Chondrocyte (in vitro differentiated cells): Measurements from ENCODE around the gene NTMT1. TPM values are rescaled to one million over a fixed set of nuclear protein-coding genes. Genes with fewer than 3 reads are reported as not detected.

ENCODE experiments used
- DNase-seq: peaks from one replicate; pipeline ENCODE4 v3.0.0; 2021; ENCODE audit warnings: mixed read lengths, low spot score
- H3K27ac Mint-ChIP-seq: one replicate; pipeline ENCODE4 v1.8.0; 2021; ENCODE audit warnings: mild to moderate bottlenecking, moderate library complexity, mixed read lengths; ENCODE audit not compliant: unreplicated experiment
- H3K27me3 Mint-ChIP-seq: 2 replicates; pipeline ENCODE4 v1.8.0; 2021; ENCODE audit warnings: low read depth, mixed read lengths
- H3K36me3 Mint-ChIP-seq: 2 replicates; pipeline ENCODE4 v1.8.0; 2021; ENCODE audit warnings: low read depth, mixed read lengths
- H3K4me1 Mint-ChIP-seq: 2 replicates; pipeline ENCODE4 v1.8.0; 2021; ENCODE audit warnings: low read depth, mild to moderate bottlenecking, mixed read lengths
- H3K4me3 Mint-ChIP-seq: one replicate; pipeline ENCODE4 v1.8.0; 2021; ENCODE audit warnings: mild to moderate bottlenecking, moderate library complexity, mixed read lengths; ENCODE audit not compliant: unreplicated experiment
- H3K9me3 Mint-ChIP-seq: 2 replicates; pipeline ENCODE4 v1.8.0; 2021; ENCODE audit warnings: low read depth, mixed read lengths
- CTCF ChIP-seq: fragments of 200-600 bp; sonication (generic); IDR thresholded peaks from 2 replicates; pipeline ENCODE4 v1.5.0; 2021; ENCODE audit warnings: antibody characterized with exemption, mild to moderate bottlenecking, moderate library complexity
- total RNA-seq: library from RNA; stranded (reverse); gene quantifications from 3 replicates; pipeline ENCODE4 v1.2.1, GENCODE V29; 2021

NTMT1 gene
- total RNA-seq, 1 donor from 2014 or later, result 37.4 TPM

- no peak for DNase-seq
- H3K27me3 Mint-ChIP-seq, result no peaks in the 10 kb centered on the region
- peaks cover 22% of the 10 kb centered on the region for H3K4me1 Mint-ChIP-seq
- H3K27ac Mint-ChIP-seq, result no peak overlapping the region
- TF ChIP-seq CTCF, result no peak
- H3K9me3 Mint-ChIP-seq, result no peaks in the 10 kb centered on the region
- peak overlapping the region; percentile 22 for H3K4me3 Mint-ChIP-seq
- H3K36me3 Mint-ChIP-seq, result no peaks in the 10 kb centered on the region
Measured at GRCh38 chr9:129598089-129598596, 27.8 kb upstream of the NTMT1 start.

GRCh38 chr9:129601082-129601674 is 24.8 kb upstream of the NTMT1 start:
- no peaks in the 10 kb centered on the region for H3K9me3 Mint-ChIP-seq
- H3K4me3 Mint-ChIP-seq, result no peak overlapping the region
- no peak overlapping the region for H3K27ac Mint-ChIP-seq
- no peaks in the 10 kb centered on the region for H3K36me3 Mint-ChIP-seq
- DNase-seq, result no peak
- no peaks in the 10 kb centered on the region for H3K27me3 Mint-ChIP-seq
- TF ChIP-seq CTCF, result no peak
- peaks cover 14% of the 10 kb centered on the region for H3K4me1 Mint-ChIP-seq

GRCh38 chr9:129602598-129603415 is 23.2 kb upstream of the NTMT1 start:
- DNase-seq, result no peak
- H3K36me3 Mint-ChIP-seq, result no peaks in the 10 kb centered on the region
- H3K27ac Mint-ChIP-seq, result no peak overlapping the region
- no peak for TF ChIP-seq CTCF
- no peak overlapping the region for H3K4me3 Mint-ChIP-seq
- H3K27me3 Mint-ChIP-seq, result no peaks in the 10 kb centered on the region
- peaks cover 20% of the 10 kb centered on the region for H3K4me1 Mint-ChIP-seq
- H3K9me3 Mint-ChIP-seq, result no peaks in the 10 kb centered on the region

- peaks cover 30% of the 10 kb centered on the region for H3K4me1 Mint-ChIP-seq
- DNase-seq, result no peak
- no peaks in the 10 kb centered on the region for H3K27me3 Mint-ChIP-seq
- no peaks in the 10 kb centered on the region for H3K9me3 Mint-ChIP-seq
- no peaks in the 10 kb centered on the region for H3K36me3 Mint-ChIP-seq
- H3K4me3 Mint-ChIP-seq, result no peak overlapping the region
- H3K27ac Mint-ChIP-seq, result no peak overlapping the region
- TF ChIP-seq CTCF, result no peak
Measured at GRCh38 chr9:129604056-129604765, 21.8 kb upstream of the NTMT1 start.

GRCh38 chr9:129604766-129605163 is 21.2 kb upstream of the NTMT1 start:
- H3K4me3 Mint-ChIP-seq, result no peak overlapping the region
- no peak overlapping the region for H3K27ac Mint-ChIP-seq
- no peaks in the 10 kb centered on the region for H3K27me3 Mint-ChIP-seq

More at GRCh38 chr9:129604766-129605163, 21.2 kb upstream of the NTMT1 start:
- TF ChIP-seq CTCF, result no peak
- no peak for DNase-seq
- Mint-ChIP-seq H3K36me3 (no peaks in the 10 kb centered on the region), H3K9me3 (no peaks in the 10 kb centered on the region), H3K4me1 (peaks cover 32% of the 10 kb centered on the region)
